ENCODE measurements around the gene HIC2.
"Not testable (repeated sequence)": the region's sequence is repeated elsewhere in the genome, so short reads cannot be mapped to it uniquely, and the experiment has no call there.

Gene HIC2

GRCh38 chr22:21417227-21417746, at the start of gene HIC2:
HIC2 (plus strand) TSS chr22:21417371; CDS start chr22:21442832, 25,461 bp downstream.
- DNase-seq (ENCODE audit: low read depth in 4 of 4, low spot score in 1 of 4), result not testable (repeated sequence)

GRCh38 chr22:21368603-21369310, 48.4 kb upstream of the HIC2 start:
- not testable (repeated sequence) for DNase-seq (ENCODE audit: low read depth in 4 of 4, low spot score in 1 of 4)

GRCh38 chr22:21375880-21376279, 41.3 kb upstream of the HIC2 start:
- DNase-seq (ENCODE audit: low read depth in 4 of 4, low spot score in 1 of 4), result not testable (repeated sequence)

- not testable (repeated sequence) for DNase-seq (ENCODE audit: low read depth in 4 of 4, low spot score in 1 of 4)
These were observed 33.3 kb upstream of the HIC2 start, which contains the start of gene RIMBP3B for GRCh38 chr22:21383701-21384467. RIMBP3B (plus strand) TSS chr22:21383751; CDS start chr22:21383859, 108 bp downstream.

- DNase-seq (ENCODE audit: low read depth in 4 of 4, low spot score in 1 of 4), result not testable (repeated sequence)
These were observed 32.5 kb upstream of the HIC2 start for GRCh38 chr22:21384468-21385357.

GRCh38 chr22:21389480-21389879, 27.7 kb upstream of the HIC2 start:
- DNase-seq (ENCODE audit: low read depth in 4 of 4, low spot score in 1 of 4), result not testable (repeated sequence)

- not testable (repeated sequence) for DNase-seq (ENCODE audit: low read depth in 4 of 4, low spot score in 1 of 4)
These were observed 27.2 kb upstream of the HIC2 start for GRCh38 chr22:21390013-21390412.

GRCh38 chr22:21394613-21395012, 22.6 kb upstream of the HIC2 start:
- not testable (repeated sequence) for DNase-seq (ENCODE audit: low read depth in 4 of 4, low spot score in 1 of 4)

- DNase-seq (ENCODE audit: low read depth in 4 of 4, low spot score in 1 of 4), result not testable (repeated sequence)
These were observed 15.8 kb upstream of the HIC2 start for GRCh38 chr22:21401197-21401969.

- not testable (repeated sequence) for DNase-seq (ENCODE audit: low read depth in 4 of 4, low spot score in 1 of 4)
These were observed 14.3 kb upstream of the HIC2 start for GRCh38 chr22:21402763-21403314.

- not testable (repeated sequence) for DNase-seq (ENCODE audit: low read depth in 4 of 4, low spot score in 1 of 4)
These were observed 10.0 kb upstream of the HIC2 start for GRCh38 chr22:21407139-21407538.

- DNase-seq (ENCODE audit: low read depth in 4 of 4, low spot score in 1 of 4), result not testable (repeated sequence)
These were observed 9.4 kb upstream of the HIC2 start for GRCh38 chr22:21407792-21408191.

- not testable (repeated sequence) for DNase-seq (ENCODE audit: low read depth in 4 of 4, low spot score in 1 of 4)
These were observed 796 bp upstream of the HIC2 start for GRCh38 chr22:21416375-21416774.

GRCh38 chr22:21417853-21418252, 682 bp downstream of the HIC2 start:
- not testable (repeated sequence) for DNase-seq (ENCODE audit: low read depth in 4 of 4, low spot score in 1 of 4)

- not testable (repeated sequence) for DNase-seq (ENCODE audit: low read depth in 4 of 4, low spot score in 1 of 4)
These were observed 1.9 kb downstream of the HIC2 start for GRCh38 chr22:21418974-21419638.

- DNase-seq (ENCODE audit: low read depth in 4 of 4, low spot score in 1 of 4), result not testable (repeated sequence)
These were observed 3.1 kb downstream of the HIC2 start for GRCh38 chr22:21420180-21420763.

GRCh38 chr22:21424084-21424709, 7.0 kb downstream of the HIC2 start:
- not testable (repeated sequence) for DNase-seq (ENCODE audit: low read depth in 4 of 4, low spot score in 1 of 4)
